DMS153 treated with DMSO at 0.1 percent for 48 hours (cell line): ENCODE results near the gene GRHL1.

ENCODE experiments used
- DNase-seq: peaks from one replicate; lab custom pipeline; 2025; ENCODE audit not compliant: unreplicated experiment; lab: John Stamatoyannopoulos, UW

GRHL1 gene

GRCh38 chr2:9949239-9949991 is 2.1 kb upstream of the GRHL1 start:
- no peak for DNase-seq

DNA sequence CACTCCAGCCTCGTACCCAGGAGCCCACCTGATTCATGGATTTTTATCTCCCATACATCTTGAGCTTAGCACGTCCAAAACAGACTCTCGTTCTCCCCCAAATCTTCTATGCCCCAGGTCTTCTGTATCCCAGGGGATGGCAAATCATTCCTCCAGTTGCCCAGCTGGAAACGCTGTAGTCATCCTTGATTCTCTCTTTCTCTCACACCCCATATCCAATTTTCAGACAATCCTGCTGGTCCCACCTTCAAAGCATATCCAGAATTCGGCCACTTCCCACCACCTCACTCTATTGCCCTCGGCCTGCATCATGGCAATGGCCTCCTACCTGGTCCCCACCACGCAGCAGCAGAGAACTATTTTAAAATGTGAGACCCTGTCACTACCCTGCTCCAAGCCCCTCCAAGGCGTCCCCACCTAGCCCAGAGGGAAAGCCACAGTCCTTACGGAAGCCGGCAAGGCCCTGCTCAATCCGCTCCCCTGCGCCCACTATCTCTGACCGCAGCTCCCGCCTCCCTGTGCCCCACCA is 1.4 kb upstream of the GRHL1 start:
- DNase-seq = no peak

GRCh38 chr2:9950521-9951271 is 797 bp upstream of the GRHL1 start:
- DNase-seq = no peak

- DNase-seq = no peak
These were observed 296 bp upstream of the GRHL1 start for GRCh38 chr2:9951272-9951521.

GRCh38 chr2:9952286-9952737 is 819 bp downstream of the GRHL1 start:
- no peak for DNase-seq

GRCh38 chr2:9952856-9953503 is 1.5 kb downstream of the GRHL1 start:
- DNase-seq = no peak

GRCh38 chr2:9954136-9954535 is 2.6 kb downstream of the GRHL1 start:
- DNase-seq = no peak

GRCh38 chr2:9958057-9958456 is 6.6 kb downstream of the GRHL1 start:
- no peak for DNase-seq

GRCh38 chr2:9959262-9959661 is 7.8 kb downstream of the GRHL1 start:
- DNase-seq = no peak

GRCh38 chr2:9961013-9961412 is 9.5 kb downstream of the GRHL1 start:
- no peak for DNase-seq

DNA sequence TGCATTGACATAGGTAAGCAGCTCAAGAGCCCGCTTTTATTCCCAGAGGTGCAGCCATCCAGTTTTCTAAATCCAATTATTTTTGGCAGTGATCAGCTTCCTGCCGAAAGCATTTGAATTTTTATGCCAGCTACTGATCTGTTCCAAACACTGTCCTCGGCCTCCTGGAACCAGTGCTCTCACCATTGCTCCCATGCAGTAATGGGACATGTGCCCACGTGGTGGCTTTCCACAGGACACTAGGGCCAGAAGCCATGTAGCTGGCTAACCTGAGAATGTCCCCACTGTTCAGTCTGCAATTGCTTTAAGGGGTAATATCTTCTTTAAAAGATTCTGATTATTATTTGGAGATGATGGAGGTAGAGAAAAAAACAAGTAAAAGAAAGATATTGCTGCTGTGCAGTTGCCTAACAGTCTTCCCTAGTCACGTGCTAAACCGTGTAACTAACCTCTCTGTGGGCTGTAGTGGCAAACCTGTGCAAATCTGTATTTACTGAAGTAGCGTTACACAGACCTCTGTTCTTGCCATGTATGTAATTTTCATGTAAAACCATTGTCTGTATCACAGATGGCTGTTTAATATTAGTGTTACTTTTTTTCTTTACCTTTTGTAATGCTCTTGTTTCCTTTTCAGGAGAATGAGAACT is 13.0 kb downstream of the GRHL1 start:
- no peak for DNase-seq

- DNase-seq = no peak
These were observed 13.8 kb downstream of the GRHL1 start for GRCh38 chr2:9965119-9965822.

DNA sequence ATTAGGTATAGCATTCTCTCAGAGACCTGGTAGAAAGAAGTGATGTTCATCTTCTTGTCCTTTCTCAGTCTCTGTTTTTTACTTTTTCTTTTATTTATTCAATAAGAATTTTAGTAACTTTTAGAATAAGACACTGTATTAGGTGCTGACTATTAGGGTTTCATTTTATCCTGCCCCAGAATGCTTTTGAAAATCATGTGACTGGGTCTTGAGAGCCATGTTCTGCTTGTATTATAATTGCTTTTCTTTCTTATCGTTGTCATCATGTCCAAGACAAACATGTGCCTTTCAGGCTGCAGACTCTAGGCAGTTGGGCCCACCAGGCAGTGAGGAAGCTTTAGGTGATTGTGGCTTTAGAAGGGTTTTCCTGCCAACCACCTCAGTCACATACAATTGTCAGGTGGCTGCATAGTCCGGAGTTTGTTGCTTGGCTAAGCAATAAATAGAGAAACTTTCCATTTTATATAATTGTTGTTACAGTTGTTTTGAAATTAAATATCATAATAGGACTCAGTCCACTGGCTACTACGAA is 15.1 kb downstream of the GRHL1 start:
- no peak for DNase-seq

DNA sequence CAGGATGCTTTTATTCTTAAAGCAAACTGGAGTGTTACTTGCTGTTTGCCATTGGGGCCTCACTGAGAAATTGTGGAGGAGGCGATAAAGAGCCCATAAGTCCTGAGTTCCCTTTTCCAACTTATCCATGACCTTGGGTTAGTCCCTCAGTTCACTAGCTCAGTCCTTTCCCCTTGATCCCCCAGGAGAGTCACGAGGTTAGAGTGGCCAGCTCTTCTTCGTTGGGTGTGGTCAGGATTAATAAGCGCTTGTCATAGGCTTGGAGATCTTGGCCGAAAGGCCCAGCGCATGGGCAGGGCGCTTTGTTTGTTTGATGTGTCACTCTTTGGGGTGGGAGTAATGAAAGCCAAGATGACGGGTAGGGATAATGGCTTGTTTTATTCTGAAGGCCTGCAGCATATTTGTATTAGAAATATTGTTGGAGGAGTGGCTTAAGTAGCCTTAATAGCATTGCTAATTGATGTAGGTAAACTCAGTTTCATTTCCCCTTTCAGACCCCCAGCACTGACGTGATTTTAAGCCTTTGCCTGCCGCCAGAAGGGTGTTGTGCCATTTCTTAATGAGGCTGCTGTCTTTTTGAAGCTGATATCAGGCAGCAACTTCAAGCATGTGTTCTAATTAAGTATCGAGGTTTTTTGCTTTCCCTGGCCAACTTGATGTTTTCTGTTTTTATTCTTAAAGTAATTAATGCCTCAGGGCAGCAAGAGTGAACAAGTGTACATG is 15.7 kb downstream of the GRHL1 start:
- DNase-seq = no peak

- DNase-seq = no peak
These were observed 17.3 kb downstream of the GRHL1 start for GRCh38 chr2:9968553-9969497.

GRCh38 chr2:9970200-9971044 is 18.9 kb downstream of the GRHL1 start:
- DNase-seq = no peak

DNA sequence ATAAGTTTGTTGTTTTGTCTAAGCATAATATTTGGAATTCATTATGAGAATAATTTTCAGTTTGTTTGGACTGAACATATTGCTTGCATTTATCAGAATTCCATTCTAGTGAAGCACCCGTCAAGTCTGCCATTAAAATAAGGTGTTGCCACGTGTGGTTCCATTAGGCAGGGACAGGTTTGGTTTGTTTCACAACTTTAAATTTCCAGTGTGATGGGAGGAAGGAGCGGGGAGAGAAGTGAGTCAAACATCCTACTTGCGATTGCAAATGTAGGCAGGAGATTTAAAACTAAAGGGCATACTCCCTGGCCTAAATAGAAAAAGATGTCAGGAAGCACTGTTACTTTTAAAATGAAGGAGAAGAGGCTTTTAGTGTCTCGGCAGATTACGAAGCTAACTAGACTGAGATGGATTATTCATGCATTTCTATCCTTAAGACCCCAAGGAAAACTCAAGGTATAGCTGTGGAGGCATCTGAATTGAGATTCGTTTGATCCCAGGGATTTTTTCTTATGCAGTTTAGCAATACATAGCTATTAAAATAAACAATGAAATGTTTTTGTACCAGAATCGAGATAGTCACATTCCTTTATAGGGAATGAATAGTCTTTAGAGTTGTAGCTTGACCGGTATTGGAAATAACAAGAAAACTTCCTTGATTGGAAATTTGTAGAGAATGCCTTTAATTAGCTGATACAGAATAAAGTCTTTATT is 19.8 kb downstream of the GRHL1 start:
- no peak for DNase-seq
